SK-N-SH (cell line): ENCODE measurements around the gene AOAH.

ENCODE experiments used
- EP300 ChIP-seq, 2 experiments: IDR thresholded peaks; 2 replicates each; pipeline versions ENCODE4 v1.4.0 to v1.6.1; 2012; ENCODE audit warnings: borderline replicate concordance in 1 of 2, low read depth in 1 of 2, low read length in 1 of 2
- MAX ChIP-seq: IDR thresholded peaks from 2 replicates; pipeline ENCODE4 v1.4.0; 2012; ENCODE audit warnings: low read depth

- no peak for TF ChIP-seq EP300 (IDR thresholded peaks at IDR 0.05; ENCODE audit: borderline replicate concordance in 1 of 2, low read depth in 1 of 2, low read length in 1 of 2)
- no peak for TF ChIP-seq MAX
Measured at GRCh38 chr7:36515847-36516246, 208.4 kb downstream of the AOAH start.
